Measurements from ENCODE around the gene NTRK1. TPM values are rescaled to one million over a fixed set of nuclear protein-coding genes. Genes with fewer than 3 reads are reported as not detected.

NTRK1 gene
- total and polyA plus RNA-seq, 2 of the 13 experiments (the other 11 are each of a cell fraction or from before 2014, with no cell fraction given) = not detected

DNA sequence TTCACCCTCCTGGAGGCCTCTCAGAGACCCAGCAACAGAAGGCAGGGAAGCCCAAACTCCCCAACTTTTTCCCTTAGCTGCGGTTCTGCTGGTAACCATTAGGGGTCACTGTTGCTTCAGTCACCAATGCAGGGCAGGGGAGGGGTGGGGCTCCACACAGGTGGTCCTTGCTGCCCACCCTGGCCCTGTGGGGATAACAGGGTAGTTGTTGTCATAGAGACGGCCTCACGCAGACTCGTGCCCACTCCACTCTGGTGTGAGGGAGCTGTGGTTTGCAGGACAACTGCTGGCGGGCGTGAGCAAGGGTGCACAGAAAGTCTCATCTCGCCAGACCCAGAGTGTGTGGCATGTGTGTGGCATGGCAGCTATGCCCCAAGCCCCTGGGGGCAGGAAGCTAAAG is 21.7 kb upstream of the NTRK1 start:
- Histone ChIP-seq H2AFZ (ENCODE audit: low read length) (no peak overlapping the region), H3K27me3 (ENCODE audit: control insufficient read depth in 1 of 2, insufficient read depth in 2 of 2, low read length in 2 of 2) (peaks cover 1 to 58% of the 10 kb centered on the region in 2 experiments; a peak in 2 of 5 replicates), H3K4me3 (replicated peaks in 1 of 3; ENCODE audit: insufficient read depth in 1 of 3, low read depth in 2 of 3, low read length in 3 of 3) (no peak overlapping the region), H3K9me3 (ENCODE audit: low read length) (no peaks in the 10 kb centered on the region), H3K79me2 (ENCODE audit: insufficient read depth, low read length) (no peaks in the 10 kb centered on the region), H3K9ac (ENCODE audit: insufficient read depth, low read depth, low read length) (no peak overlapping the region), H3K4me2 (ENCODE audit: low read depth, low read length) (no peak overlapping the region), H3K36me3 (replicated peaks in 1 of 2; ENCODE audit: control insufficient read depth in 1 of 2, insufficient read depth in 2 of 2, low read length in 2 of 2) (no peaks in the 10 kb centered on the region), H3K4me1 (ENCODE audit: insufficient read depth, low read length) (no peaks in the 10 kb centered on the region), H3K27ac (ENCODE audit: extremely low read length, insufficient read depth, low read length) (no peak overlapping the region), H4K20me1 (ENCODE audit: insufficient read depth, low read length) (0 out of 2 replicates have a peak, but pooled peaks cover 5% of the 10 kb centered on the region)
- DNase-seq (ENCODE audit: low spot score) (no peak), FAIRE-seq (no peak), ATAC-seq (peak; percentile 69)
- no TSS peak for BruUV-seq (replicated peaks)
- ChIA-PET POLR2A (no interaction called here), CTCF (ENCODE audit: low intra/inter-chr PET ratio, low total read pairs) (interaction anchor here (1.3 to 1.7 kb wide), 2 partner anchors 21 to 51 kb away, joined by 14 to 21 read pairs; partner anchors contain the start of genes INSRR and NTRK1)
- WGBS (ENCODE audit: low lambda C conversion rate) = 100% methylated on average over 3 of the region's 7 CpGs
- in situ Hi-C loops (cut with HindIII; ENCODE audit: extremely low pct_ligation_motif_present, low pct_unique_long_range_greater_than_20kb) = no loop called here
- intact Hi-C loops (cut with micrococcal nuclease; ENCODE audit: unreplicated experiment) = loop anchor here (1.0 kb wide), 2 partner anchors 21 to 51 kb away; partner anchors contain the start of gene NTRK1
- TF ChIP-seq, protein P1, sequence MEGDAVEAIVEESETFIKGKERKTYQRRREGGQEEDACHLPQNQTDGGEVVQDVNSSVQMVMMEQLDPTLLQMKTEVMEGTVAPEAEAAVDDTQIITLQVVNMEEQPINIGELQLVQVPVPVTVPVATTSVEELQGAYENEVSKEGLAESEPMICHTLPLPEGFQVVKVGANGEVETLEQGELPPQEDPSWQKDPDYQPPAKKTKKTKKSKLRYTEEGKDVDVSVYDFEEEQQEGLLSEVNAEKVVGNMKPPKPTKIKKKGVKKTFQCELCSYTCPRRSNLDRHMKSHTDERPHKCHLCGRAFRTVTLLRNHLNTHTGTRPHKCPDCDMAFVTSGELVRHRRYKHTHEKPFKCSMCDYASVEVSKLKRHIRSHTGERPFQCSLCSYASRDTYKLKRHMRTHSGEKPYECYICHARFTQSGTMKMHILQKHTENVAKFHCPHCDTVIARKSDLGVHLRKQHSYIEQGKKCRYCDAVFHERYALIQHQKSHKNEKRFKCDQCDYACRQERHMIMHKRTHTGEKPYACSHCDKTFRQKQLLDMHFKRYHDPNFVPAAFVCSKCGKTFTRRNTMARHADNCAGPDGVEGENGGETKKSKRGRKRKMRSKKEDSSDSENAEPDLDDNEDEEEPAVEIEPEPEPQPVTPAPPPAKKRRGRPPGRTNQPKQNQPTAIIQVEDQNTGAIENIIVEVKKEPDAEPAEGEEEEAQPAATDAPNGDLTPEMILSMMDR (CRISPR knock-in tag; IDR thresholded peaks at IDR 0.05) = peak; percentile 90
- TF ChIP-seq MAZ (IDR thresholded peaks at IDR 0.05; ENCODE audit: borderline replicate concordance, low read depth, low read length) (0 out of 2 replicates have a peak, but pooled peaks have one; percentile 43), MAZ (CRISPR knock-in tag; IDR thresholded peaks at IDR 0.05; ENCODE audit: low read depth) (no peak), RBFOX2 (IDR thresholded peaks at IDR 0.05; ENCODE audit: low read depth, low read length) (no peak), CREM (IDR thresholded peaks at IDR 0.05) (no peak), CREM (CRISPR knock-in tag; IDR thresholded peaks at IDR 0.05) (no peak), KDM2A (CRISPR knock-in tag; IDR thresholded peaks at IDR 0.05; ENCODE audit: borderline replicate concordance, low read depth) (peak; percentile 20; the same call in 1 of the 2 replicates), RAD21 (CRISPR knock-in tag; IDR thresholded peaks at IDR 0.05) (peak; percentile 71), ZSCAN25 (CRISPR knock-in tag; IDR thresholded peaks at IDR 0.05) (0 out of 2 replicates have a peak, but pooled peaks have one; percentile 63), SMC3 (IDR thresholded peaks at IDR 0.05; ENCODE audit: low read length) (peak; percentile 53), JDP2 (CRISPR knock-in tag; IDR thresholded peaks at IDR 0.05; ENCODE audit: borderline replicate concordance) (no peak), HOXA3 (CRISPR knock-in tag; IDR thresholded peaks at IDR 0.05) (no peak), XRCC5 (optimal IDR thresholded peaks at IDR 0.05; ENCODE audit: low read length) (peak; percentile 15), GABPA (IDR thresholded peaks at IDR 0.05; ENCODE audit: low read depth, low read length) (no peak), GABPA (CRISPR knock-in tag; IDR thresholded peaks at IDR 0.05; ENCODE audit: low read depth) (no peak), FLYWCH1 (CRISPR knock-in tag; IDR thresholded peaks at IDR 0.05) (no peak), STAT5B (CRISPR knock-in tag; IDR thresholded peaks at IDR 0.05) (no peak), ZBTB7B (CRISPR knock-in tag; IDR thresholded peaks at IDR 0.05) (0 out of 2 replicates have a peak, but pooled peaks have one; percentile 52), MYC (CRISPR knock-in tag; IDR thresholded peaks at IDR 0.05; ENCODE audit: borderline replicate concordance) (no peak), ZNF496 (CRISPR knock-in tag; IDR thresholded peaks at IDR 0.05; ENCODE audit: insufficient replicate concordance) (no peak), STAG1 (CRISPR knock-in tag; IDR thresholded peaks at IDR 0.05) (peak; percentile 70), ZSCAN20 (CRISPR knock-in tag; IDR thresholded peaks at IDR 0.05; ENCODE audit: borderline replicate concordance) (no peak), PLRG1 (conservative IDR thresholded peaks at IDR 0.05) (no peak), ZNF75D (CRISPR knock-in tag; IDR thresholded peaks at IDR 0.05; ENCODE audit: borderline replicate concordance) (no peak)
- TF ChIP-seq, protein P2, sequence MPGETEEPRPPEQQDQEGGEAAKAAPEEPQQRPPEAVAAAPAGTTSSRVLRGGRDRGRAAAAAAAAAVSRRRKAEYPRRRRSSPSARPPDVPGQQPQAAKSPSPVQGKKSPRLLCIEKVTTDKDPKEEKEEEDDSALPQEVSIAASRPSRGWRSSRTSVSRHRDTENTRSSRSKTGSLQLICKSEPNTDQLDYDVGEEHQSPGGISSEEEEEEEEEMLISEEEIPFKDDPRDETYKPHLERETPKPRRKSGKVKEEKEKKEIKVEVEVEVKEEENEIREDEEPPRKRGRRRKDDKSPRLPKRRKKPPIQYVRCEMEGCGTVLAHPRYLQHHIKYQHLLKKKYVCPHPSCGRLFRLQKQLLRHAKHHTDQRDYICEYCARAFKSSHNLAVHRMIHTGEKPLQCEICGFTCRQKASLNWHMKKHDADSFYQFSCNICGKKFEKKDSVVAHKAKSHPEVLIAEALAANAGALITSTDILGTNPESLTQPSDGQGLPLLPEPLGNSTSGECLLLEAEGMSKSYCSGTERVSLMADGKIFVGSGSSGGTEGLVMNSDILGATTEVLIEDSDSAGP (CRISPR knock-in tag; IDR thresholded peaks at IDR 0.05; ENCODE audit: borderline replicate concordance) = 0 out of 2 replicates have a peak, but pooled peaks have one; percentile 16

Data from HepG2 (cell line).